Ishikawa (cell line): ENCODE measurements around the gene HAL.

ENCODE experiments used
- EGR1 ChIP-seq: IDR thresholded peaks from 2 replicates; pipeline ENCODE4 v1.6.1; 2012
- EP300 ChIP-seq: IDR thresholded peaks from 2 replicates; pipeline ENCODE4 v1.6.1; 2012; ENCODE audit warnings: borderline replicate concordance
- NFIC ChIP-seq: IDR thresholded peaks from 2 replicates; pipeline ENCODE4 v1.6.1; 2012
- RAD21 ChIP-seq: IDR thresholded peaks from 2 replicates; pipeline ENCODE4 v1.6.1; 2012; ENCODE audit warnings: low read depth
- TAF1 ChIP-seq: IDR thresholded peaks from 2 replicates; pipeline ENCODE4 v1.6.1; 2012; ENCODE audit warnings: low read depth, mild to moderate bottlenecking
- TCF12 ChIP-seq: IDR thresholded peaks from 2 replicates; pipeline ENCODE4 v1.6.1; 2012; ENCODE audit warnings: low read depth
- YY1 ChIP-seq: IDR thresholded peaks from 2 replicates; pipeline ENCODE4 v1.6.1; 2012; ENCODE audit warnings: low read depth
- ZBTB7A ChIP-seq: IDR thresholded peaks from 2 replicates; pipeline ENCODE4 v1.6.1; 2012; ENCODE audit warnings: low read depth
- TF ChIP-seq, protein P1 (sequence below): IDR thresholded peaks from 2 replicates; pipeline ENCODE4 v1.6.1; 2012; ENCODE audit warnings: low read depth, mild to moderate bottlenecking

- no peak for TF ChIP-seq TAF1
- TF ChIP-seq, protein P1, sequence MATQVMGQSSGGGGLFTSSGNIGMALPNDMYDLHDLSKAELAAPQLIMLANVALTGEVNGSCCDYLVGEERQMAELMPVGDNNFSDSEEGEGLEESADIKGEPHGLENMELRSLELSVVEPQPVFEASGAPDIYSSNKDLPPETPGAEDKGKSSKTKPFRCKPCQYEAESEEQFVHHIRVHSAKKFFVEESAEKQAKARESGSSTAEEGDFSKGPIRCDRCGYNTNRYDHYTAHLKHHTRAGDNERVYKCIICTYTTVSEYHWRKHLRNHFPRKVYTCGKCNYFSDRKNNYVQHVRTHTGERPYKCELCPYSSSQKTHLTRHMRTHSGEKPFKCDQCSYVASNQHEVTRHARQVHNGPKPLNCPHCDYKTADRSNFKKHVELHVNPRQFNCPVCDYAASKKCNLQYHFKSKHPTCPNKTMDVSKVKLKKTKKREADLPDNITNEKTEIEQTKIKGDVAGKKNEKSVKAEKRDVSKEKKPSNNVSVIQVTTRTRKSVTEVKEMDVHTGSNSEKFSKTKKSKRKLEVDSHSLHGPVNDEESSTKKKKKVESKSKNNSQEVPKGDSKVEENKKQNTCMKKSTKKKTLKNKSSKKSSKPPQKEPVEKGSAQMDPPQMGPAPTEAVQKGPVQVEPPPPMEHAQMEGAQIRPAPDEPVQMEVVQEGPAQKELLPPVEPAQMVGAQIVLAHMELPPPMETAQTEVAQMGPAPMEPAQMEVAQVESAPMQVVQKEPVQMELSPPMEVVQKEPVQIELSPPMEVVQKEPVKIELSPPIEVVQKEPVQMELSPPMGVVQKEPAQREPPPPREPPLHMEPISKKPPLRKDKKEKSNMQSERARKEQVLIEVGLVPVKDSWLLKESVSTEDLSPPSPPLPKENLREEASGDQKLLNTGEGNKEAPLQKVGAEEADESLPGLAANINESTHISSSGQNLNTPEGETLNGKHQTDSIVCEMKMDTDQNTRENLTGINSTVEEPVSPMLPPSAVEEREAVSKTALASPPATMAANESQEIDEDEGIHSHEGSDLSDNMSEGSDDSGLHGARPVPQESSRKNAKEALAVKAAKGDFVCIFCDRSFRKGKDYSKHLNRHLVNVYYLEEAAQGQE, result no peak
- no peak for TF ChIP-seq ZBTB7A
- no peak for TF ChIP-seq TCF12
- TF ChIP-seq NFIC, result no peak
- no peak for TF ChIP-seq RAD21
- no peak for TF ChIP-seq EGR1
- TF ChIP-seq YY1, result no peak
- TF ChIP-seq EP300, result no peak
These were observed 35.9 kb downstream of the HAL start for GRCh38 chr12:95960241-95960640.
